Measurements from ENCODE around the gene SEC23IP.

SEC23IP gene

GRCh38 chr10:119969609-119970008 lies 77.1 kb downstream of the SEC23IP start:
- Histone ChIP-seq H3K27me3 (peaks cover 11% of the 10 kb centered on the region), H3K4me1 (ENCODE audit: control insufficient read depth in 1 of 2, insufficient read depth in 1 of 2, low read depth in 1 of 2, low read length in 1 of 2) (no peaks in the 10 kb centered on the region), H3K9me3 (no peaks in the 10 kb centered on the region), H3K4me3 (ENCODE audit: low read depth in 1 of 2, low read length in 1 of 2) (no peak overlapping the region), H3K36me3 (no peaks in the 10 kb centered on the region), H3K27ac (no peak overlapping the region)
- no peak for TF ChIP-seq CTCF (IDR thresholded peaks at IDR 0.05)

GRCh38 chr10:119970107-119970506 lies 77.6 kb downstream of the SEC23IP start:
- H3K4me1 ChIP-seq (ENCODE audit: control insufficient read depth in 1 of 2, insufficient read depth in 1 of 2, low read depth in 1 of 2, low read length in 1 of 2): no peaks in the 10 kb centered on the region
- no peak for TF ChIP-seq CTCF (IDR thresholded peaks at IDR 0.05)
- H3K27ac ChIP-seq: no peak overlapping the region
- no peaks in the 10 kb centered on the region for H3K9me3 ChIP-seq
- H3K4me3 ChIP-seq (ENCODE audit: low read depth in 1 of 2, low read length in 1 of 2): no peak overlapping the region
- no peaks in the 10 kb centered on the region for H3K36me3 ChIP-seq
- peaks cover 11% of the 10 kb centered on the region for H3K27me3 ChIP-seq

- Histone ChIP-seq H3K4me3 (ENCODE audit: low read depth in 1 of 2, low read length in 1 of 2) (no peak overlapping the region), H3K36me3 (no peaks in the 10 kb centered on the region), H3K4me1 (ENCODE audit: control insufficient read depth in 1 of 2, insufficient read depth in 1 of 2, low read depth in 1 of 2, low read length in 1 of 2) (no peaks in the 10 kb centered on the region), H3K27me3 (peaks cover 11% of the 10 kb centered on the region), H3K27ac (no peak overlapping the region), H3K9me3 (no peaks in the 10 kb centered on the region)
- no peak for TF ChIP-seq CTCF (IDR thresholded peaks at IDR 0.05)
These were observed 78.4 kb downstream of the SEC23IP start for GRCh38 chr10:119970963-119971362.

- H3K27ac ChIP-seq: no peak overlapping the region
- H3K27me3 ChIP-seq: peaks cover 23% of the 10 kb centered on the region
- no peaks in the 10 kb centered on the region for H3K4me1 ChIP-seq (ENCODE audit: control insufficient read depth in 1 of 2, insufficient read depth in 1 of 2, low read depth in 1 of 2, low read length in 1 of 2)
- H3K4me3 ChIP-seq (ENCODE audit: low read depth in 1 of 2, low read length in 1 of 2): no peak overlapping the region
- no peaks in the 10 kb centered on the region for H3K36me3 ChIP-seq
- no peak for TF ChIP-seq CTCF (IDR thresholded peaks at IDR 0.05)
- no peaks in the 10 kb centered on the region for H3K9me3 ChIP-seq
These were observed 80.8 kb downstream of the SEC23IP start for GRCh38 chr10:119973281-119973680.

GRCh38 chr10:119976421-119976820 lies 83.9 kb downstream of the SEC23IP start:
- no peaks in the 10 kb centered on the region for H3K9me3 ChIP-seq
- no peak overlapping the region for H3K27ac ChIP-seq
- no peak for TF ChIP-seq CTCF (IDR thresholded peaks at IDR 0.05)
- peaks cover 27% of the 10 kb centered on the region for H3K27me3 ChIP-seq
- no peaks in the 10 kb centered on the region for H3K36me3 ChIP-seq
- H3K4me3 ChIP-seq (ENCODE audit: low read depth in 1 of 2, low read length in 1 of 2): no peak overlapping the region
- H3K4me1 ChIP-seq (ENCODE audit: control insufficient read depth in 1 of 2, insufficient read depth in 1 of 2, low read depth in 1 of 2, low read length in 1 of 2): no peaks in the 10 kb centered on the region
